Activated B cell treated with CpG ODN at 0.5 μM for 24 hours (primary cell): Measurements from ENCODE around the gene PEX13. TPM values are rescaled to one million over a fixed set of nuclear protein-coding genes. Genes with fewer than 3 reads are reported as not detected.

Source experiments
- ATAC-seq: fragments of 200-7000 bp; cut with Tn5 transposase; one replicate; pipeline ENCODE4 v1.10.0; 2021; ENCODE audit warnings: low read depth, mild to moderate bottlenecking, moderate library complexity
- CTCF ChIA-PET: fragments of 350-600 bp; sonication (Branson Sonifier 250); formaldehyde crosslinking; loops from one replicate; lab custom pipeline; 2021; ENCODE audit warnings: antibody characterized with exemption; lab: Charles Lee
- POLR2A ChIA-PET: fragments of 350-600 bp; sonication (Branson Sonifier 250); formaldehyde crosslinking; loops from one replicate; lab custom pipeline; 2021; ENCODE audit warnings: antibody characterized with exemption; lab: Charles Lee
- DNase-seq: peaks from one replicate; pipeline ENCODE4 v3.0.0; 2022
- H3K27ac Mint-ChIP-seq: one replicate; pipeline ENCODE4 v1.8.0; 2020; ENCODE audit warnings: mixed read lengths
- H3K27me3 Mint-ChIP-seq: one replicate; pipeline ENCODE4 v1.8.0; 2021; ENCODE audit warnings: mixed read lengths
- H3K36me3 Mint-ChIP-seq: one replicate; pipeline ENCODE4 v1.8.0; 2021; ENCODE audit warnings: low read depth, mixed read lengths
- H3K4me1 Mint-ChIP-seq: one replicate; pipeline ENCODE4 v1.8.0; 2021; ENCODE audit warnings: mixed read lengths
- H3K4me3 Mint-ChIP-seq: one replicate; pipeline ENCODE4 v1.8.0; 2020; ENCODE audit warnings: mild to moderate bottlenecking, mixed read lengths
- H3K9me3 Mint-ChIP-seq: one replicate; pipeline ENCODE4 v1.8.0; 2020; ENCODE audit warnings: mixed read lengths
- intact Hi-C: fragments of 100-400 bp; cut with micrococcal nuclease; formaldehyde crosslinking; loops from one replicate; pipeline ENCODE4 v1.15.1; 2024
- total RNA-seq: library from RNA; stranded (reverse); gene quantifications from 2 replicates; pipeline ENCODE4 v1.2.3, GENCODE V29; 2022
- TF ChIP-seq, protein P1 (sequence below): fragments of 200-600 bp; IDR thresholded peaks from one replicate; pipeline ENCODE4 v1.8.0; 2022; ENCODE audit warnings: antibody characterized with exemption, mild to moderate bottlenecking

Gene PEX13
- total RNA-seq, 1 donor from 2014 or later: 17.8 TPM

DNA sequence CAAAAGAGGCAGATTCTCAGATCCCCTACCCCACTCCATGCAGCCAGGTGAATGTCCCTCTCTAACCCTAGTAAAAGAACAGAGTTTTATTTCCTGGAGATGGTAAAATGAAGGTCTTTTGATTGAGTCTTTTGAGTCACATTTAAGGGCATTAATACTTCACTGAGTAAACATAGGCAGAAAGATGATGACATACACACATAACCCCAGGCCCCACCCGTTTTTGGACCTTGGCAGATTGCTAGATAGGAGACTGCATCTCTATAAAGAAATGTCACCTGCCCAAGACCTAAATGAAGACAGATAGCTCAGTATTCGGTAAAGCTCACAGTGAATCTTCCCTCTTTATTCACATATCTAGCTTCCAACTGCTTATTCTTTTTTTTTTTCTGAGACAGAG is 28.3 kb upstream of the PEX13 start:
- Mint-ChIP-seq H3K36me3 (peaks cover 15% of the 10 kb centered on the region), H3K4me1 (peaks cover 70% of the 10 kb centered on the region), H3K27ac (peak overlapping the region; percentile 63), H3K9me3 (peaks cover 1% of the 10 kb centered on the region), H3K27me3 (no peaks in the 10 kb centered on the region), H3K4me3 (no peak overlapping the region)
- intact Hi-C loops: no loop called here
- TF ChIP-seq, protein P1, sequence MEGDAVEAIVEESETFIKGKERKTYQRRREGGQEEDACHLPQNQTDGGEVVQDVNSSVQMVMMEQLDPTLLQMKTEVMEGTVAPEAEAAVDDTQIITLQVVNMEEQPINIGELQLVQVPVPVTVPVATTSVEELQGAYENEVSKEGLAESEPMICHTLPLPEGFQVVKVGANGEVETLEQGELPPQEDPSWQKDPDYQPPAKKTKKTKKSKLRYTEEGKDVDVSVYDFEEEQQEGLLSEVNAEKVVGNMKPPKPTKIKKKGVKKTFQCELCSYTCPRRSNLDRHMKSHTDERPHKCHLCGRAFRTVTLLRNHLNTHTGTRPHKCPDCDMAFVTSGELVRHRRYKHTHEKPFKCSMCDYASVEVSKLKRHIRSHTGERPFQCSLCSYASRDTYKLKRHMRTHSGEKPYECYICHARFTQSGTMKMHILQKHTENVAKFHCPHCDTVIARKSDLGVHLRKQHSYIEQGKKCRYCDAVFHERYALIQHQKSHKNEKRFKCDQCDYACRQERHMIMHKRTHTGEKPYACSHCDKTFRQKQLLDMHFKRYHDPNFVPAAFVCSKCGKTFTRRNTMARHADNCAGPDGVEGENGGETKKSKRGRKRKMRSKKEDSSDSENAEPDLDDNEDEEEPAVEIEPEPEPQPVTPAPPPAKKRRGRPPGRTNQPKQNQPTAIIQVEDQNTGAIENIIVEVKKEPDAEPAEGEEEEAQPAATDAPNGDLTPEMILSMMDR: no peak
- ChIA-PET CTCF (interaction anchor here (0.8 kb wide), 1 partner anchor 17 kb away, joined by 3 read pairs; no protein-coding TSS in a partner anchor), POLR2A (interaction anchor here (0.5 to 8.2 kb wide), 4 partner anchors 17 to 186 kb away, joined by 5 to 85 read pairs (median 38); partner anchors contain the start of gene REL)
- DNase-seq (no peak), ATAC-seq (no peak)

DNA sequence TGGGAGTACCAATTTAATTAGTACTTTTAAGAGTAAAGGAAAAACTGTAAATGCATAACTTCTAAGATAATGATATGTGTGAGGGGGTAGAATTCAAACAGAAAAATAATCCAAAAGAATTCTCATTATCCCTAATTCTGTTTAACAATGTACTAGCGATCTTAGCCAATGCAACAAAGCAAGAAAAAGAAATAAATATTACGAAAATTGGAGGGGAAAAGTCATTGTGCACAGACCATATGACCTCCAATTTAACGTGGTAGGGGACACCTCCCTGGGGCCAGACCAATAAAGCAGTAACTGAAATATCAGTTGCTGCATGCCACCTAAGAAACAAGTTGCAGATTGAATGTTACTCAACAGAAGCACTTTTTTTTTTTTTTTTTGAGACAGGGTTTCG is 25.9 kb upstream of the PEX13 start:
- ChIA-PET POLR2A (interaction anchor here (1.1 to 8.2 kb wide), 7 partner anchors 14 to 195 kb away, joined by 3 to 85 read pairs (median 9); partner anchors contain the start of genes PEX13, PUS10 and REL), CTCF (no interaction called here)
- Mint-ChIP-seq H3K4me1 (peaks cover 78% of the 10 kb centered on the region), H3K4me3 (no peak overlapping the region), H3K9me3 (peaks cover 1% of the 10 kb centered on the region), H3K27ac (peak overlapping the region; percentile 69), H3K27me3 (no peaks in the 10 kb centered on the region), H3K36me3 (peaks cover 15% of the 10 kb centered on the region)
- intact Hi-C loops: loop anchor here (10.0 kb wide), 1 partner anchor 437 kb away; the partner anchor contains the start of gene BCL11A
- no peak for DNase-seq
- ATAC-seq: no peak
- TF ChIP-seq, protein P1: no peak

DNA sequence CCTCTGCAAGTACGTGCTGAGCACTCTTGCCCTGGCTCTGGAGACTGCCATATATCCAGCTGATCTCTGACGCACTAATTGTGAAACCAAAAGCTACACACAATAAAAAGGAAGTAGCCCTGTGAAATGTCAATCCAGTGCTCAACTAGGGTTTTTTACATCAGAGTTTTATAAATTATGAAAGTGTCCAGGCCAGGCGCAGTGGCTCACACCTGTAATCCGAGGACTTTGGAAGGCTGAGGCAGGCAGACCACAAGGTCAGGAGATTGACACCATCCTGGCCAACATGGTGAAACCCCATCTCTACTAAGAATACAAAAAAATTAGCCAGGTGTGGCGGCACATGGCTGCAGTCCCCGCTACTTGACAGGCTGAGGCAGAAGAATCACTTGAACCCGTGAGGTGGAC is 24.5 kb upstream of the PEX13 start:
- ATAC-seq (peak; percentile 94), DNase-seq (peak; percentile 41)
- H3K4me3 Mint-ChIP-seq: peak overlapping the region; percentile 66
- TF ChIP-seq, protein P1: no peak
- H3K27me3 Mint-ChIP-seq: no peaks in the 10 kb centered on the region
- H3K4me1 Mint-ChIP-seq: peaks cover 75% of the 10 kb centered on the region
- H3K36me3 Mint-ChIP-seq: peaks cover 15% of the 10 kb centered on the region
- H3K27ac Mint-ChIP-seq: peak overlapping the region; percentile 98
- ChIA-PET CTCF (interaction anchor here (0.7 to 1.5 kb wide), 6 partner anchors 25 to 188 kb away, joined by 3 to 8 read pairs (median 4); no protein-coding TSS in a partner anchor), POLR2A (interaction anchor here (0.5 to 8.2 kb wide), 18 partner anchors 10 to 198 kb away, joined by 3 to 85 read pairs (median 7); partner anchors contain the start of genes PEX13, PUS10 and REL)
- peaks cover 1% of the 10 kb centered on the region for H3K9me3 Mint-ChIP-seq
- intact Hi-C loops: loop anchor here (1.0 to 10.0 kb wide), 5 partner anchors 9 to 438 kb away; partner anchors contain the start of genes BCL11A and REL

DNA sequence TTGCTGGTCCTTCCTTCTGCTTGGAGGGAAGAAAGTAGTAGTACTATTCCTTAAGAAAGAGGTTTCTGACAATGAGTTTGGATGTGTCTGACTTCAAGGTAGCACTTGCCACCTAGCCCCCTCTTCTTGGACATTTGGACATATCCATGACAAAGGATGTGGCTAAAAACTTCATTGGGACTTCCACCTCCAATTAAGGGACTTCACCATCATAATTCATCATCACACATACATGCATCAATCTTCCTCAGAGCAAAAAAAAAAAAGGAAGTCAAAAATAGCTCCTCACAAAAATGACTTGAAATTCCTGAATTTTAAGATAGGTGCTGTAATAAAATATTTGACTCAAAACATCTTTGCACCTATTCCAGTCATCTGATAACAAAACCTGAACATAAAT is 23.4 kb upstream of the PEX13 start:
- POLR2A ChIA-PET: interaction anchor here (0.7 to 8.2 kb wide), 8 partner anchors 11 to 199 kb away, joined by 3 to 85 read pairs (median 8); partner anchors contain the start of gene REL
- Mint-ChIP-seq H3K36me3 (peaks cover 15% of the 10 kb centered on the region), H3K4me1 (peaks cover 77% of the 10 kb centered on the region), H3K27me3 (no peaks in the 10 kb centered on the region), H3K9me3 (peaks cover 1% of the 10 kb centered on the region), H3K4me3 (peak overlapping the region; percentile 28), H3K27ac (peak overlapping the region; percentile 98)
- no peak for DNase-seq
- intact Hi-C loops: loop anchor here (10.0 kb wide), 1 partner anchor 439 kb away; the partner anchor contains the start of gene BCL11A
- CTCF ChIA-PET: no interaction called here
- TF ChIP-seq, protein P1: no peak
- no peak for ATAC-seq
